Measurements from ENCODE around the gene MCF2L2.

Gene MCF2L2

GRCh38 chr3:183283886-183284285 lies 144.5 kb downstream of the MCF2L2 start:
- H3K36me3 ChIP-seq (ENCODE audit: control insufficient read depth, insufficient read depth, low read length), result no peaks in the 10 kb centered on the region
- no peak overlapping the region for H3K4me3 ChIP-seq (replicated peaks; ENCODE audit: low read depth, low read length)
- DNase-seq (ENCODE audit: extremely low read depth, insufficient read length), result no peak
- no peaks in the 10 kb centered on the region for H3K27me3 ChIP-seq (replicated peaks; ENCODE audit: control insufficient read depth, insufficient read depth, low read length)
- TF ChIP-seq, protein P1, sequence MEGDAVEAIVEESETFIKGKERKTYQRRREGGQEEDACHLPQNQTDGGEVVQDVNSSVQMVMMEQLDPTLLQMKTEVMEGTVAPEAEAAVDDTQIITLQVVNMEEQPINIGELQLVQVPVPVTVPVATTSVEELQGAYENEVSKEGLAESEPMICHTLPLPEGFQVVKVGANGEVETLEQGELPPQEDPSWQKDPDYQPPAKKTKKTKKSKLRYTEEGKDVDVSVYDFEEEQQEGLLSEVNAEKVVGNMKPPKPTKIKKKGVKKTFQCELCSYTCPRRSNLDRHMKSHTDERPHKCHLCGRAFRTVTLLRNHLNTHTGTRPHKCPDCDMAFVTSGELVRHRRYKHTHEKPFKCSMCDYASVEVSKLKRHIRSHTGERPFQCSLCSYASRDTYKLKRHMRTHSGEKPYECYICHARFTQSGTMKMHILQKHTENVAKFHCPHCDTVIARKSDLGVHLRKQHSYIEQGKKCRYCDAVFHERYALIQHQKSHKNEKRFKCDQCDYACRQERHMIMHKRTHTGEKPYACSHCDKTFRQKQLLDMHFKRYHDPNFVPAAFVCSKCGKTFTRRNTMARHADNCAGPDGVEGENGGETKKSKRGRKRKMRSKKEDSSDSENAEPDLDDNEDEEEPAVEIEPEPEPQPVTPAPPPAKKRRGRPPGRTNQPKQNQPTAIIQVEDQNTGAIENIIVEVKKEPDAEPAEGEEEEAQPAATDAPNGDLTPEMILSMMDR (IDR thresholded peaks at IDR 0.05; ENCODE audit: insufficient read depth, low read length, poor library complexity, severe bottlenecking), result no peak

- TF ChIP-seq, protein P1 (IDR thresholded peaks at IDR 0.05; ENCODE audit: insufficient read depth, low read length, poor library complexity, severe bottlenecking), result no peak
- Histone ChIP-seq H3K36me3 (ENCODE audit: control insufficient read depth, insufficient read depth, low read length) (no peaks in the 10 kb centered on the region), H3K4me3 (replicated peaks; ENCODE audit: low read depth, low read length) (no peak overlapping the region), H3K27me3 (replicated peaks; ENCODE audit: control insufficient read depth, insufficient read depth, low read length) (no peaks in the 10 kb centered on the region)
- DNase-seq (ENCODE audit: extremely low read depth, insufficient read length), result no peak
These were observed 147.2 kb downstream of the MCF2L2 start for GRCh38 chr3:183281126-183281797.

GRCh38 chr3:183279371-183279770 lies 149.0 kb downstream of the MCF2L2 start:
- Histone ChIP-seq H3K36me3 (ENCODE audit: control insufficient read depth, insufficient read depth, low read length) (no peaks in the 10 kb centered on the region), H3K27me3 (replicated peaks; ENCODE audit: control insufficient read depth, insufficient read depth, low read length) (no peaks in the 10 kb centered on the region), H3K4me3 (replicated peaks; ENCODE audit: low read depth, low read length) (no peak overlapping the region)
- DNase-seq (ENCODE audit: extremely low read depth, insufficient read length), result no peak
- TF ChIP-seq, protein P1 (IDR thresholded peaks at IDR 0.05; ENCODE audit: insufficient read depth, low read length, poor library complexity, severe bottlenecking), result no peak

DNA sequence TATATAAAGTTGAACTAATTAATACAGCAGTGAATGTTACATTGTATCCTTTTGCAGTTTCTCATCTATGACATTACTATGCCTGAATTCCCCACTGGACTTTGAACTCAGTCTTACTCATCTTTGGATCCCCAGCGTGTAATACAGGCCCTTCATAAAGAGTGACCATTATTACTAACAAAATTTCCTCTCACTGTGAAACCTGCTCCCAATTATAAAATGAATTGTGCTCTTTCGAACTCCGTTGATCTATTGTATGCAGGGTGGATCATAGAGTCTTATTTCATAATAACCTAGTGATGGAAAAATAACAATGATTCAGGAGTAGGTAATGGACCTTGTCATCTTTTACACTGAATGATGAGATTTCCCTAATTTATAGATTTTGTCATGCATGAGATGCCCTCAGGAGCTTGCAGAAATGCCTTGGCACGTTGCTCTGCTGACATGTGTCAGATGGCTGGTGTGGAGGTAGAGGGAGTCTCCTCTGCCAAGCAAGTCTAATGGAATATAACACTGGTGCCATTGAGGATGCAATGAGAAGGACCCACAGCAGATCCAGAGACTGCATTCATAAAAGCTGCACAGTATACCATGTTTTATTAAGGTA lies 149.8 kb downstream of the MCF2L2 start:
- Histone ChIP-seq H3K4me3 (replicated peaks; ENCODE audit: low read depth, low read length) (no peak overlapping the region), H3K27me3 (replicated peaks; ENCODE audit: control insufficient read depth, insufficient read depth, low read length) (no peaks in the 10 kb centered on the region), H3K36me3 (ENCODE audit: control insufficient read depth, insufficient read depth, low read length) (no peaks in the 10 kb centered on the region)
- TF ChIP-seq, protein P1 (IDR thresholded peaks at IDR 0.05; ENCODE audit: insufficient read depth, low read length, poor library complexity, severe bottlenecking), result no peak
- no peak for DNase-seq (ENCODE audit: extremely low read depth, insufficient read length)

GRCh38 chr3:183277260-183277659 lies 151.2 kb downstream of the MCF2L2 start:
- TF ChIP-seq, protein P1 (IDR thresholded peaks at IDR 0.05; ENCODE audit: insufficient read depth, low read length, poor library complexity, severe bottlenecking), result no peak
- no peaks in the 10 kb centered on the region for H3K27me3 ChIP-seq (replicated peaks; ENCODE audit: control insufficient read depth, insufficient read depth, low read length)
- no peaks in the 10 kb centered on the region for H3K36me3 ChIP-seq (ENCODE audit: control insufficient read depth, insufficient read depth, low read length)
- DNase-seq (ENCODE audit: extremely low read depth, insufficient read length), result no peak
- no peak overlapping the region for H3K4me3 ChIP-seq (replicated peaks; ENCODE audit: low read depth, low read length)

Measured in GM06990 (cell line).